Measurements from ENCODE around the gene SVEP1.
A peak's percentile ranks its signal among the peaks of the same experiment; 100 is the strongest.

SVEP1 gene

GRCh38 chr9:110520120-110520701 is 59.3 kb downstream of the SVEP1 start:
- DNase-seq: no peak

- no peak for DNase-seq
These were observed 62.1 kb downstream of the SVEP1 start for GRCh38 chr9:110517483-110517882.

DNA sequence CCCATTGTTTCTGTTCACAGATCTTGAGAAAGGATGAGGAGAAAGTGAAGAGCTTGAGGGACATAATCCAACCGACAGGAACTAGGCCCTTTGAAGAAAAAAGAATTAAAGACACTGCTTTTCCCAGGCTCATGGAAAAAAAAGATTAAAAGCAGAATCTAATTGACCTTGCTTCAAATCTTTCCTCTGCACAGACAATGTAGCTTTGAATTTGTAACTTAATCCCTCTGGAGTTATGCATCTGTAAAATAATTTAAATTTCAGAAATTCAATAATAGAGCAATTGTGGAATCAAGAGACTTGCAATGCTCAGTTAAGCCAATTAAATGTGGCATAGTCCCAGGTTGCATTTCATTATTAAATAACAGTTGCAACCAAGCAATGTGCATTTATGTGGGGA is 64.6 kb downstream of the SVEP1 start:
- DNase-seq: no peak

GRCh38 chr9:110512817-110513216 is 66.7 kb downstream of the SVEP1 start:
- no peak for DNase-seq

GRCh38 chr9:110509792-110510191 is 69.7 kb downstream of the SVEP1 start:
- DNase-seq: no peak

DNA sequence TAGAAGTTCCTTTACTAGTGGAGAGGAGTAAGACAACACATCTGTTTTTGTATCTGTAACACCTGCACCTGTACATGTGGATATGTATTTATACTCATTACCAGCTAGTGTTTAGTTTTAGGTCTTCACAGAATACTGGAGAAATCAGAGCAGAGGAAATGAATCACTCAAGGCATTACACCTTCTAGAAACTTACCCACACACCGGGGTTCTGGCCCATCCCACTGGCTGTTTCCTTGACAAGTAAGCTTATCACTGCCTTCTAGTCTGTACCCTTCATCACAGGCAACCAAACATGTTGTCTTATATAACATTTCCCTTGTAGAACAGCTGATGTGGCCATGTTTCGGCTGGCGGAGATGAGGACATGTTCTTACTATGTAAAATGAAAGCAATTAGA is 76.7 kb downstream of the SVEP1 start:
- DNase-seq: no peak

DNA sequence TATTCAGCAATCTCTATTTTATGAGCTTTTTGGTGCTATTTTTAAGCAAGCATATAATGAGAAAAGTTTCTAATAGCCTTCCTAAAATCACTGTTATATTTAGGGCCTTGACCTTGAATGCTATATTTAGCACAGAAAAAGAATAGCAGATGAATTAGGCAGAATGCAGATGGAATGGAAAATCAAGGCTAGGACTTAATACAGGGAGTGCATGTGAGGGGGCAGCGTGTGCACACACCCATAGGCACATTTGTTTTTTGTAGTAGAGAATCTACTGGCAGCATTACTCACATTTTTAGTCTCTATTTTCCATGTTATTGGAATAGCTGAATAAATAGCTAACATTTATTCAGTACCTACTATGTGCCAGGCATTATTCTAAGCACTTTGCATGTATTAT is 79.9 kb downstream of the SVEP1 start:
- DNase-seq: no peak

GRCh38 chr9:110487196-110487595 is 92.3 kb downstream of the SVEP1 start:
- no peak for DNase-seq

GRCh38 chr9:110486218-110486617 is 93.3 kb downstream of the SVEP1 start:
- DNase-seq: no peak

GRCh38 chr9:110479481-110479880 is 100.1 kb downstream of the SVEP1 start:
- DNase-seq: no peak

GRCh38 chr9:110476251-110476650 is 103.3 kb downstream of the SVEP1 start:
- no peak for DNase-seq

DNA sequence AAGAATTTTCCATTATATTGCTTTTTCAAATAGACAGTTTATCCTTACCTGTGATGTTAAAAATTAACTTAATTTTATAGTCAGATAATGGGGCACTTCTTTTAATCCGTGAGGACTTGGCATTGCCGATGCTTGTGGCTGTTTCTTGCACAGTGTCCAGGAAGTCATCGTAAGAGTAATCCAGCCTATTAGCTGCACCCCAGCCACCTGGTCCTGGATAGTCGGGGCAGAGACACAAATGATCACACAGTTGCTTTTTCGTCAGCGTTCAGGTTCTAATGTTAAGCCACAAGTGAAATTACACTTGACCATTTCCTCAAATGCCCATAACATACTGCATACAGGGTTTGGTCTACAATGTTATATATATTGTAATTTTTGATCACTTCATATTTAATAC is 107.4 kb downstream of the SVEP1 start:
- DNase-seq: no peak

GRCh38 chr9:110468950-110469349 is 110.6 kb downstream of the SVEP1 start:
- DNase-seq: no peak

DNA sequence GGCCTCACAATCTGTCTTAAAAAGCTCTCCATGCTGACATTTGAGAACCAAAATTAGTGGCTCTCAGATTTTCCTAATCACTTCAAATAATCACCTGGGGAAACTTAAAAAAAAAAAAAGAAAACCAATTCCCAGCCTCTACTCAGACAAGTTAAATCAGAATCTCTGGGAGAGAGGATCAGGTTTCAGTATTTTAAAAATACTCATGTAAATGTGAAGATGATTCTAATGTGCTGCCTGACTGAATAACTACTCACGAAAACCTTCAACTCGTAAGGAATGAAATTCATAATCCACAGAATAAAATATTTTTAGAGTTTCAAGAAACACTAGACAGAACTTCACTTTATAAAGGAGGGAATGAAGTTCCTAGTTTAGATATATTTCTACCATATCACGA is 114.4 kb downstream of the SVEP1 start:
- DNase-seq: no peak

DNA sequence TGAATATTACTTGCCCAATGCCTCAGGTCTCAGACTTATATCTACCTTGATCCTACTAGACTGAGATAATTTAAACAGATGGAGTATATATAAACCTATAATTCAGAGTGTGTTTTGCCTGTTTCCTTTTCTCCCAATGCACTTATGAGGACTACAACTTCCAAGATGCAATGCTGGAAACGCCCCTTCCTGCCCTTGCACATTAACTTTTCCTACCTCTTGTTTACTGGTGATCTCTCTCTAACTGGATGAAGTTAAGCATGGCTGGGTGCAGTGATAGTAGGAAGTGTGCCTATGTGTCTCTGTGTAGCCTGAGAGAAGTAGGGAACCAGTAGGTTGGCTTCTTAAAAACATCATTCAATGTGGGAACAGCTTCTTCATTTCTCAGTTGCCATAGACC is 115.2 kb downstream of the SVEP1 start:
- no peak for DNase-seq

- no peak for DNase-seq
These were observed 116.0 kb downstream of the SVEP1 start for GRCh38 chr9:110463499-110463898.

DNA sequence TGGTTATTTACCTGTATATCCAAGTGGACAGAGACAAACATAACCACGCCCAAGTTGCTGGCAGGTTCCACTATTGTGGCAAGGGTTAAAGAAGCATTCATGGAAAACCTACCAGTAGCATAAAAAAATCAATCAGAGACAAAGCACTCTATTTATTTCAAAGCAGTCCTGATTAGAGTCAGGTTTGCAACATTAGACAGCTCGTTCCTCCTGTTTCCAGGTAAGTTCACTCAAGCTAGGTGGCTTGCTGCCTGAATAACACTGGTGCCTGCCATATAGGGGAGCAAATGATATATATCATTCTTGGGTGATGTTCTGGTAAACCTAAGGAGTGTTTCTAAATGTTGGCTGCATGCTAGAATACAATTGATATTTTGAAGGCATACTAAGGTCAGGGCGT is 122.3 kb downstream of the SVEP1 start:
- no peak for DNase-seq

GRCh38 chr9:110456681-110457080 is 122.9 kb downstream of the SVEP1 start:
- DNase-seq: no peak

DNA sequence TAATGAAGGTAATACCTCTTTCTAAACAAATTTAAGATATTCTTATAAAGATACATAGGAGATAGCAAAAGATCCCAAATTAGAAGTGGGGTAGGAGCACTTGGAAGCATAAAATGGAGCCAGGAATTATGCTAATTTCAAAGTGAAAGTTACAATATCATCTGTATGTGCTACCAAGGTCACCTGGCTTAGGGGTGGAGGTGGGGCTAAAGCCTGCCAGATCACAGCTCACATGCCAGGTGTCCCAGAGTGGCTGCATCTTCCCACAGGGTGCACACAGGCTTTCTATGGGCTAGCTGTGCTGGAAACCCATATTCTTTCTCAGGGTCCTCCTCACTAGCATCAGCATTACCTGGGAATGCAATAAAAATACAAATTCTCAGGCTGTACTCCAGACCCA is 123.7 kb downstream of the SVEP1 start:
- no peak for DNase-seq

GRCh38 chr9:110452227-110452801 is 127.2 kb downstream of the SVEP1 start:
- no peak for DNase-seq

GRCh38 chr9:110451726-110452125 is 127.8 kb downstream of the SVEP1 start:
- no peak for DNase-seq

DNA sequence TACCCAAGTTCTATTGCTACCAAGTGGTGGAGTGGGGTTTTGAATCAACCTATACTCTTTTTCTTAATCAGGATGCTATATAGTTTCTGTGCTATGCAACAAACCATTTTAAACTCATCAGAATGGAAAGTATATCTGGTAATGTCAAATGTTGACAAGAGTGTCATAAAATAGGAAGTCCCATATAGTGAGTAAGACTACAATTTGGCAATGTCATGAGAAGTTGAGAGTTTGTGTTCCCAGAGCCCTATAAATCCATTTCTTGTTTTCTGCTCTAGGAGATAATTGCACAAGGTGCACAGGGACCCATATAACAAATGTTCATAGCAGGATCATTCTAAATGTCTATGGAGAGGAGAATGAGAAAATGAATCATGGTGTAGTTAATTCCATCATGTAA is 132.1 kb downstream of the SVEP1 start:
- no peak for DNase-seq

DNA sequence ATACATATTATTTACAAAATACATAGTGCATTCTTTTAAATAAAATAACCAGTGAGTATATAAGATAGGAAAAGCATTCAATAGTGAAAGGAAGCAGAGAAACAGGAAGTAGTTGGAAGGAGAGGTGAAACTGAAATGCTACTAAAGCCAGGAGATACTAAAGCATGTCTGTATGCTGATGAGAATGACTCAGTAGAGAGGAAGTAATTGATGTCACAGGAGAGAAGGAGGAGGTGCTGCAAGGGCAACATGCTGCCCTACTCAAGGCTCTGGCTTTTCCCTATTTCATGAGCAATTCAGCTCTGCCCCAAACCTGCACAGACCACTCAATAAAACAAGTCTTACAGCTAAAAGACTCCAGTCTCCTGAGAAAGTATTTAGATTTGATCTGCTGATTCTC is 133.4 kb downstream of the SVEP1 start:
- peak; percentile 1 for DNase-seq

DNA sequence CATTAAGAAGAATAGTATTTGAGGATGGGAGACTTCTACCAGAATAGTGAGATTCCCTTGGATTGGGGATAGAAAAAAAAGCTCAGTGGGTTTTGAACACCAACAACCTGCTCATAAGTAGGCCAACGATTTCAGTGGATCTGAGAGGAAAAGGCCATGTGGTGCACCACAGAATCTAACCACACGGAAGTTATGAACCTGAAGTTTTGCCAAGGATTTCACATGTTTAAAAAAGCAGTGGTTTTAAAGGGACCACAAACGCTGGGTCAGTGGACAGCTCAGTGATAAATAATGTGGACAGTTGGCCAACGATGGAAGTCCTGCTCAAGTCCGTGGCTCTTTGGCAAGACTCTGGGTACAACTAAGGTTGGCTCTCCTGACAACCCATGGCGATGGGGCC is 134.6 kb downstream of the SVEP1 start:
- DNase-seq: no peak

DNA sequence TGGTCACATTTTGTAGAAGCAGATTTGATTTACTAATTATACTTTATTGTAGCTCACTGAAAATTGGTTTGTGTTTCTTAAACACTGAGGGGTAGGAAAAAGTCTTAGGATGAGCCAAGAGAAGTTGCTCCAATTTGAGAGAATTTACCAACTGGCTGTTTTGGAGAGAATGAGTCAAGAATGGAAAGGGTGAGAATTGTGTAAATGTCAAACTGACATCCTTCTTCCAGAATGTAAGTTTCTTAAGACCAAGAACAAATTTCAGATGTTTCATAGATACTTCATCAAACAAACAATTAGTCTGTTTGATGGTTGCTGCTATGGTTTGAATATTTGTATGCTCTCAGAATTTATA is 135.7 kb downstream of the SVEP1 start:
- DNase-seq: no peak
